ENCODE data around the gene ESRRB.

Gene ESRRB

DNA sequence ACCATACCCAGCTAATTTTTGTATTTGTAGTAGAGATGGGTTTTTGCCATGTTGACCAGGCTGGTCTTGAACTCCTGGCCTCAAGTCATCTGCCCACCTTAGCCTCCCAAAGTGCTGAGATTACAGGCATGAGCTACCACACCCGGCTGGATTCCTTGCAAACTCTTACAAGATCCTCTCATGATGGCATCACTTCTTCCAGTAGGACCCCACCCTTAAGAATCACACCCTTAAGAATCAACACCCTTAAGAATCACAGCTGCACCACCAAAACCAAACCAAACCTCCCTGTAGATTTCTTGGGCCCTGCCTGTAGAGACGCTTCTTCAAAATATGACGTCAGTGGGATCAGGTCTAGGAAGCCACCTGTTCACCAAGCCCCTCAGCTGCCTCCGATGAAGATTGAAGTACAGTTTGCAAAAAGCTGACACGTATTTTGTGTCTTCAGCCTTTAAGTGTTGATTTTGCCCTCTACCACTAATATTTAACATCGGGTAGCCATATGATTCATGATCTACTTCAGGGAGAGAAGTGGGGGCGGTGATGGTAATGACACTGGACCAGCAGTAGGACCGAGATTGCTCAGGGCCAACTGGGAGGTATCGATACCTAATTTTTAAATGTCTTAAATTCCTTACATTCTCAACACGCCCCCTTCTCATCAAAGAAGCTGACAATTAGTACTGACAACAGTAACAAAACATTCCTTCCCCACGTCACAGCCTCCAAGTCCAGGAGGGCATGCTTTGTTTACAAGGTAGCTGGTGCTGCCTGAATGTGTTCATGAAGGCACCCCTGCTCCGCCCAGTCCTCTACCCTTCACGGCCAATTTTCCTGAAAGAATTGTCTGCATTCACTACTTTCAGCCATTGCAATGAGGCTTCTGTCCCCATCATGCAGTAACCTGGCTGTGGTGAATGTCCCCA is 57.2 kb downstream of the ESRRB start:
- TF ChIP-seq, protein P1, sequence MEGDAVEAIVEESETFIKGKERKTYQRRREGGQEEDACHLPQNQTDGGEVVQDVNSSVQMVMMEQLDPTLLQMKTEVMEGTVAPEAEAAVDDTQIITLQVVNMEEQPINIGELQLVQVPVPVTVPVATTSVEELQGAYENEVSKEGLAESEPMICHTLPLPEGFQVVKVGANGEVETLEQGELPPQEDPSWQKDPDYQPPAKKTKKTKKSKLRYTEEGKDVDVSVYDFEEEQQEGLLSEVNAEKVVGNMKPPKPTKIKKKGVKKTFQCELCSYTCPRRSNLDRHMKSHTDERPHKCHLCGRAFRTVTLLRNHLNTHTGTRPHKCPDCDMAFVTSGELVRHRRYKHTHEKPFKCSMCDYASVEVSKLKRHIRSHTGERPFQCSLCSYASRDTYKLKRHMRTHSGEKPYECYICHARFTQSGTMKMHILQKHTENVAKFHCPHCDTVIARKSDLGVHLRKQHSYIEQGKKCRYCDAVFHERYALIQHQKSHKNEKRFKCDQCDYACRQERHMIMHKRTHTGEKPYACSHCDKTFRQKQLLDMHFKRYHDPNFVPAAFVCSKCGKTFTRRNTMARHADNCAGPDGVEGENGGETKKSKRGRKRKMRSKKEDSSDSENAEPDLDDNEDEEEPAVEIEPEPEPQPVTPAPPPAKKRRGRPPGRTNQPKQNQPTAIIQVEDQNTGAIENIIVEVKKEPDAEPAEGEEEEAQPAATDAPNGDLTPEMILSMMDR (IDR thresholded peaks at IDR 0.05), result no peak

DNA sequence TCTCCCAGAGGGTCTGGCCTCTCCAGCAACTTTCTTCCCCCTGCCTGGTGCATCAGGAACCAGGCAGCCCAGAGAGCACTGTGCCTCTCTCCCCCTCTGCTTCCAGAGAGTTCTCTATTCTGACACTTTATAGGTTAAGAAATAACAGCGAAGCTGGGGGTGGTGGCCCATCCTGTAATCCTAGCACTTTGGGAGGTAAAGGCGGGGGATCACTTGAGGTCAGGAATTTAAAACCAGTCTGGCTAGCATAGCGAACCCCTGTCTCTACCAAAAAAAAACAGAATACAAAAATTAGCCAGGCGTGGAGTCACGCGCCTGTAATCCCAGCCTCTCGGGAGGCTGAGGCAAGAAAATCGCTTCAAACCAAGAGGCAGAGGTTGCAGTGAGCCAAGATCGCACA is 58.3 kb downstream of the ESRRB start:
- TF ChIP-seq, protein P1 (IDR thresholded peaks at IDR 0.05), result no peak

DNA sequence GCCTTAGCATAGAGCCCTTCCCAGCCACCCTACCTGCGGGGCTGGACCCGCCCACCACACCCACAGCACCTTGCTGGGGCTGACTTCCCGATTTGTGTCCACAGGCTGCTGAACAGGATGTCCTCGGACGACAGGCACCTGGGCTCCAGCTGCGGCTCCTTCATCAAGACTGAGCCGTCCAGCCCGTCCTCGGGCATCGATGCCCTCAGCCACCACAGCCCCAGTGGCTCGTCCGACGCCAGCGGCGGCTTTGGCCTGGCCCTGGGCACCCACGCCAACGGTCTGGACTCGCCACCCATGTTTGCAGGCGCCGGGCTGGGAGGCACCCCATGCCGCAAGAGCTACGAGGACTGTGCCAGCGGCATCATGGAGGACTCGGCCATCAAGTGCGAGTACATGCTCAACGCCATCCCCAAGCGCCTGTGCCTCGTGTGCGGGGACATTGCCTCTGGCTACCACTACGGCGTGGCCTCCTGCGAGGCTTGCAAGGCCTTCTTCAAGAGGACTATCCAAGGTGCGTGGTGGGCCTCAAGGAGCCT is 63.4 kb downstream of the ESRRB start:
- TF ChIP-seq, protein P1 (IDR thresholded peaks at IDR 0.05), result no peak

DNA sequence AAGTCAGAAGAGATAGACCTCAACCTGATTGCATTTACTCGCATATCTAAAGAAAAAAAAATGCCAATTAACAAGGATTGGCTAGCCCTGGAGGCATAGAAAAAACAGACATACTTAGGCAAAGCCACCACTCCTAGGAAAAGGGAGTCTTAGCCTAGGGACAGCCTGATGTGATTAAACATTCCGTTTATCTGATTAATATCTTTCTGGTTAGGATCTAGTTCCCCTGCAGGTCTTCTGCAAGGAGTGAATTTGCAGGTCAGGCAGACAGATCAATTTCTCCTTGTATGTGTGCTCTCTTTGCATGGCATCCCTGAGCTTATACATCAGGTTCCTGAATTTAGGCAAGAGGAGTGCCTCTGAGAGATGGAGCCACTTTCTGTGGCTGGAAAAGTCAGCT is 70.5 kb downstream of the ESRRB start:
- TF ChIP-seq, protein P1 (IDR thresholded peaks at IDR 0.05), result no peak

DNA sequence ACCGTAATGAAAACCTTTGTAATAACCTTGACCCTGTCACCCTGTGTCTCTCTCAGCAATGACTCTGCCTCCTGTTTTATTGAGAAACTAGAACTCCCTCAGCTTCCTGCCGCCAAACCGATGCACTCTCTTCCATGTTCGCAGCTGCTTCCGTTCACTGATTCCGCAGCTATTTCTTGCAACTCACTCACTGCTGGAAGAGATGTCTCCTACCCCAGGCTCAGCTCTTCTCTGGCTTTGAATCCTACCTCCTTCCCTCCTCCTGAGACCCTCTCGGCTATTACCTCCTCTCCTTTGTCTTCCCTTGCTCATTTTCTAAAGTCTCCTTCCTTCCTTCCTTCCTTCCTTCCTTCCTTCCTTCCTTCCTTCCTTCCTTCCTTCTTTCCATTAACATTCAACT is 71.0 kb downstream of the ESRRB start:
- TF ChIP-seq, protein P1 (IDR thresholded peaks at IDR 0.05), result no peak

DNA sequence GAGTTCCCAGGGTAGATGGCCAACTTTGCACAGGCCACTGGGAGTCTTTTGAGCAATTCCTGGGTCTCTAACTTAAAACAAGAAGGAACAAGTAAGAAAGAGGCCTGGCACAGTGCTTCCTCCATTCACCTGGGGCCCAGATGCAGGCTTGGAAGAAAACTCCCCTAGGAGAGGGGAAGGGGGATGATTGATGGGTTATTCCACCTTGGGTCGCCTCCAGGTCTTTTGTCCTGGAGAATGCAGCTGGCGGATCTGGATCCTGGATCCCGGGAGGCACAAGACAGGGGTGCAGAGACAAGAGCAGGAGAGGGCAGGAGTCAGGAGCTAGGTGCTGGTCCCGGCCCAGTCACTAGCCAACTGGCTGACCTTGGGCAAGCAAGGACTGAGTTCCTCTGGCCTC is 74.5 kb downstream of the ESRRB start:
- TF ChIP-seq, protein P1 (IDR thresholded peaks at IDR 0.05), result no peak

DNA sequence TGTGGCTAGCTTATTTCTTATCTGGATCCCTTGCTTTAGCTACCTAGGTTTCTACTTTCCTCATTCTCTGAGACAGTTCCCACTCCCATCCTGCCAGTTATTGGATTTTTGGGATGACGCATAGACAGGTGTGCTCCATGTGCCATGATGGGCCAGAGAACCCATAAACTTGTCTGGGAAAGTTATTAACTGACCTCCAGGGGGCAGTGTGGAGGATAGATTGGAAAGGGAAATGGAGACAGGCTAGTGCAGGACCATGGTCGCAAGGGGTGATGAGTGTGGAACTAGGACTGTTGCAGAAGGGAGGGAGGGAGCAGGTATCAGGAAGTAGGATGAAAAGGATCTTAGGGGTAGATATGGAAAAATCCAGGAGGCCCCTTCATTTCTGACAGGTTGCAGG is 80.3 kb downstream of the ESRRB start:
- TF ChIP-seq, protein P1 (IDR thresholded peaks at IDR 0.05), result peak; percentile 55; the same call in 1 of the 2 replicates
